SH-SY5Y (cell line): Measurements from ENCODE around the gene APOL1.

ENCODE experiments used
- GATA2 ChIP-seq: IDR thresholded peaks from 2 replicates; pipeline ENCODE4 v1.6.1; 2011; ENCODE audit warnings: mild to moderate bottlenecking, low read depth, low read length
- GATA3 ChIP-seq: IDR thresholded peaks from 2 replicates; pipeline ENCODE4 v1.6.1; 2011; ENCODE audit warnings: low read depth, mild to moderate bottlenecking, low read length, moderate library complexity

- no peak for TF ChIP-seq GATA2
- TF ChIP-seq GATA3 = no peak
Measured at GRCh38 chr22:36301851-36302250, 48.9 kb downstream of the APOL1 start.
